Astrocyte of the cerebellum (primary cell): ENCODE measurements around the gene RHOD.

Experiments
- DNase-seq: peaks from one replicate; pipeline ENCODE4 v3.0.0-alpha.2; 2011; ENCODE audit warnings: low read depth
- H3K4me3 ChIP-seq: 2 replicates; pipeline ENCODE4 v1.5.1; 2011; ENCODE audit warnings: mild to moderate bottlenecking, low read depth, low read length, moderate library complexity
- CTCF ChIP-seq: IDR thresholded peaks from 2 replicates; pipeline ENCODE4 v1.5.1; 2012; ENCODE audit warnings: low read length, low read depth, moderate library complexity, mild to moderate bottlenecking; ENCODE audit errors: missing control alignments
- in situ Hi-C: cut with HindIII; loops from 2 replicates; pipeline ENCODE4 v1.10.0; 2017; ENCODE audit warnings: low sequenced_read_pairs

The RHOD gene

GRCh38 chr11:67099831-67100324 is 43.2 kb downstream of the RHOD start:
- H3K4me3 ChIP-seq, result no peak overlapping the region
- no peak for DNase-seq
- TF ChIP-seq CTCF, result no peak
- in situ Hi-C loops, result no loop called here

- TF ChIP-seq CTCF, result no peak
- H3K4me3 ChIP-seq, result no peak overlapping the region
- in situ Hi-C loops, result no loop called here
- DNase-seq, result no peak
Measured at GRCh38 chr11:67102664-67103063, 46.0 kb downstream of the RHOD start.

- no peak for DNase-seq
- TF ChIP-seq CTCF, result no peak
- H3K4me3 ChIP-seq, result no peak overlapping the region
- in situ Hi-C loops, result no loop called here
Measured at GRCh38 chr11:67105964-67106363, 49.3 kb downstream of the RHOD start.

- H3K4me3 ChIP-seq, result no peak overlapping the region
- no peak for DNase-seq
- no peak for TF ChIP-seq CTCF
- in situ Hi-C loops, result loop anchor here (5.0 kb wide), 2 partner anchors 66 to 69 kb away; no protein-coding TSS in a partner anchor
Measured at GRCh38 chr11:67111261-67111660, 54.6 kb downstream of the RHOD start.

GRCh38 chr11:67113231-67113721 is 56.6 kb downstream of the RHOD start:
- no peak for TF ChIP-seq CTCF
- DNase-seq, result no peak
- in situ Hi-C loops, result loop anchor here (5.0 kb wide), 2 partner anchors 64 to 71 kb away; no protein-coding TSS in a partner anchor
- no peak overlapping the region for H3K4me3 ChIP-seq

- no peak for TF ChIP-seq CTCF
- DNase-seq, result no peak
- in situ Hi-C loops, result loop anchor here (5.0 kb wide), 2 partner anchors 63 to 72 kb away; no protein-coding TSS in a partner anchor
- no peak overlapping the region for H3K4me3 ChIP-seq
Measured at GRCh38 chr11:67114275-67114896, 57.7 kb downstream of the RHOD start.
